Measurements from ENCODE around the gene SPPL2A. TPM values are rescaled to one million over a fixed set of nuclear protein-coding genes. Genes with fewer than 3 reads are reported as not detected.
"Not testable (repeated sequence)": the region's sequence is repeated elsewhere in the genome, so short reads cannot be mapped to it uniquely, and the experiment has no call there.

Gene SPPL2A, protein sequence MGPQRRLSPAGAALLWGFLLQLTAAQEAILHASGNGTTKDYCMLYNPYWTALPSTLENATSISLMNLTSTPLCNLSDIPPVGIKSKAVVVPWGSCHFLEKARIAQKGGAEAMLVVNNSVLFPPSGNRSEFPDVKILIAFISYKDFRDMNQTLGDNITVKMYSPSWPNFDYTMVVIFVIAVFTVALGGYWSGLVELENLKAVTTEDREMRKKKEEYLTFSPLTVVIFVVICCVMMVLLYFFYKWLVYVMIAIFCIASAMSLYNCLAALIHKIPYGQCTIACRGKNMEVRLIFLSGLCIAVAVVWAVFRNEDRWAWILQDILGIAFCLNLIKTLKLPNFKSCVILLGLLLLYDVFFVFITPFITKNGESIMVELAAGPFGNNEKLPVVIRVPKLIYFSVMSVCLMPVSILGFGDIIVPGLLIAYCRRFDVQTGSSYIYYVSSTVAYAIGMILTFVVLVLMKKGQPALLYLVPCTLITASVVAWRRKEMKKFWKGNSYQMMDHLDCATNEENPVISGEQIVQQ
- 70.2 and 80.1 TPM in 2 replicates for polyA plus RNA-seq (2011; rRNA removed)
- 33.1 and 61.4 TPM in 2 replicates for polyA minus RNA-seq (2011; rRNA and poly(A)+ RNA removed)

DNA sequence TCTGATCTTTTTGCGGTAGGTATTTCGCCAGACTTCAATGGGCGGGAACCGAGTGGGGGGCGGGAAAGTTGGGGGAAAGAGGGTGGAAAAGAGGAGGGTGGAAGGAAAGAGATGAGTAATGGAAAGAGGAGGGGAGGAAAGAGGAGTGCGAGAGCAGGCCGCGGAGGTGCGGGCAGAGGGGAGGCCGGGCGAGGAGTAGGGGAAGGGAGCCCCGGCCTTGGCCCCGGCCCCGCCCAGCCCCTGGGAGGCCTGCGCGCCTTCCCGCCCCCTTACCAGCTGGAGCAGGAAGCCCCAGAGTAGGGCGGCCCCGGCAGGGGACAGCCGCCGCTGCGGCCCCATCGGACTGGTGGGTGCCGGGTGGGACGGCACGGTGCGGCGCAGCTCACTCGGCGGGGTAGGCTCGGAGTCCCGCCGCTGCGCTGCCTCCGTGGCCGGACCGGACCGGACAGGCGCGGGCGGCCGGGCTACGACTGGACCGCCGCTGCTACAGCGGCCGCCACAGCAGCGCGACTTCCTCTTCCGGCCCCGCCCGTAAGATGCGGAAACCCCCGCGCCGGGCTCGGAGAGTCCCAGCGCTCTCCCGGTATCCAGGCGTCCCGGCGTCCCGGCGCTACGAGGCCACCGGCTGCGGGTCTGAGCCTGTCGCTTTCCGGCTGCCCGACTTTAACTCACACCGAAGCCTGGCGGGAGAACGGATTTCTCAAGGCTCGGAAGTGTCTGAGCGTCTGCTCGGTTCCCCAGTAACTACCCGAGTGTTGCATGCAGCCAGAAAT, at the start of gene SPPL2A:
Gene SPPL2A (minus strand): TSS at position 512 of the 773 bp plus-strand sequence. CDS start 173 bp downstream, at position 339.
- H3K27ac ChIP-seq (ENCODE audit: low read depth, low read length), result peak within 1 kb of the TSS; percentile 75
- H3K9me3 ChIP-seq (ENCODE audit: control insufficient read depth, insufficient read depth, low read length), result no peaks in the 10 kb centered on the region
- TF ChIP-seq, protein P1, sequence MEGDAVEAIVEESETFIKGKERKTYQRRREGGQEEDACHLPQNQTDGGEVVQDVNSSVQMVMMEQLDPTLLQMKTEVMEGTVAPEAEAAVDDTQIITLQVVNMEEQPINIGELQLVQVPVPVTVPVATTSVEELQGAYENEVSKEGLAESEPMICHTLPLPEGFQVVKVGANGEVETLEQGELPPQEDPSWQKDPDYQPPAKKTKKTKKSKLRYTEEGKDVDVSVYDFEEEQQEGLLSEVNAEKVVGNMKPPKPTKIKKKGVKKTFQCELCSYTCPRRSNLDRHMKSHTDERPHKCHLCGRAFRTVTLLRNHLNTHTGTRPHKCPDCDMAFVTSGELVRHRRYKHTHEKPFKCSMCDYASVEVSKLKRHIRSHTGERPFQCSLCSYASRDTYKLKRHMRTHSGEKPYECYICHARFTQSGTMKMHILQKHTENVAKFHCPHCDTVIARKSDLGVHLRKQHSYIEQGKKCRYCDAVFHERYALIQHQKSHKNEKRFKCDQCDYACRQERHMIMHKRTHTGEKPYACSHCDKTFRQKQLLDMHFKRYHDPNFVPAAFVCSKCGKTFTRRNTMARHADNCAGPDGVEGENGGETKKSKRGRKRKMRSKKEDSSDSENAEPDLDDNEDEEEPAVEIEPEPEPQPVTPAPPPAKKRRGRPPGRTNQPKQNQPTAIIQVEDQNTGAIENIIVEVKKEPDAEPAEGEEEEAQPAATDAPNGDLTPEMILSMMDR (IDR thresholded peaks at IDR 0.05; ENCODE audit: low read depth, low read length), result no peak
- peak within 1 kb of the TSS; percentile 75 for H3K4me3 ChIP-seq (ENCODE audit: low read depth, low read length)
- peak; percentile 60 for DNase-seq (ENCODE audit: low read depth, low spot score)
- ChIA-PET POLR2A (interaction anchor here (0.6 to 1.5 kb wide), 5 partner anchors 18 to 380 kb away, joined by 4 to 11 read pairs (median 8); partner anchors contain the start of gene TRPM7), CTCF (interaction anchor here (0.7 to 0.9 kb wide), 2 partner anchors 8 to 111 kb away, joined by 3 read pairs; no protein-coding TSS in a partner anchor)
- no peaks in the 10 kb centered on the region for H3K27me3 ChIP-seq (ENCODE audit: control insufficient read depth, insufficient read depth, low read length)

DNA sequence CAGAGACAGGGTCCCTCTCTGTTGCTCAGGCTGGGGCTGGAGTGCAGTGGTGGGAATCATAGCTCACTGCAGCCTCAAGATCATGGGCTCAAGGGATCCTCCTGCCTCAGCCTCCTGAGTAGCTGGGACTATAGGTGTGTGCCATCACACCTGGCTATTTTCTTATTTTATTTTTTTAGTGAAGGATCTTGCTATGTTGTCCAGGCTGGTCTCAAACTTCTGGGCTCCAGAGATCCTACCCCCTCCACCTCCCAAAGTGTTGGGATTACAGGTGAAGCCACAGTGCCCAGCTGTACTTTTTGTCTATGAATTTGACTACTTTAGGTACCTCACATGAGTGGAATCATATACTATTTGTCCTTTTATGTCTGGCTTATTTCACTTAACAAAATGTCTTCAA, 49.1 kb upstream of the SPPL2A start:
- H3K27me3 ChIP-seq (ENCODE audit: control insufficient read depth, insufficient read depth, low read length), result peaks cover 12% of the 10 kb centered on the region
- CTCF ChIA-PET, result interaction anchor here (0.6 kb wide), 1 partner anchor 72 kb away, joined by 3 read pairs; no protein-coding TSS in a partner anchor

DNA sequence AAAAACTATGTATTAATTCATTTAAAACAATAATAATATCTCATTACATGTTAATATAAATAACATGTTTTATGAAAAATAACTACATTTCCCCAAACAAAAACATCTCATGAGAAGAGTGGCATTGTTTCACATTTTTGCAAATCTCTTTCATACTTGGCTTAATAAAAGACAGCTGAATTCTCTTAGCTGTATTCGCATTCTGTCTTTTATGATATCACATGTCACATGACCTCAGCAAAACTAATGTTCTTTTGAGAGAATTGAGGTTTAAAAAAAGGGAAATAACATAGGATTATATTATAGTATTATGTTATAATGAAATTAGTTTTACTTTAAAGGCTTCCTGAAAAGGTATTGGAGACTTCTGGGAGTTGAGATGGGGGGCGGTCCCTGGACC, 48.4 kb upstream of the SPPL2A start:
- Histone ChIP-seq H3K27ac (ENCODE audit: low read depth, low read length) (no peak overlapping the region), H3K4me3 (ENCODE audit: low read depth, low read length) (no peak overlapping the region), H3K27me3 (ENCODE audit: control insufficient read depth, insufficient read depth, low read length) (peaks cover 12% of the 10 kb centered on the region), H3K9me3 (ENCODE audit: control insufficient read depth, insufficient read depth, low read length) (no peaks in the 10 kb centered on the region; the same call in 1 of the 2 replicates)
- DNase-seq (ENCODE audit: low read depth, low spot score), result no peak
- TF ChIP-seq, protein P1 (IDR thresholded peaks at IDR 0.05; ENCODE audit: low read depth, low read length), result no peak
- ChIA-PET POLR2A (no interaction called here), CTCF (no interaction called here)

More for the DNA sequence above, 49.1 kb upstream of the SPPL2A start:
- TF ChIP-seq, protein P1 (IDR thresholded peaks at IDR 0.05; ENCODE audit: low read depth, low read length), result no peak
- H3K27ac ChIP-seq (ENCODE audit: low read depth, low read length), result no peak overlapping the region
- no peaks in the 10 kb centered on the region; the same call in 1 of the 2 replicates for H3K9me3 ChIP-seq (ENCODE audit: control insufficient read depth, insufficient read depth, low read length)
- POLR2A ChIA-PET, result no interaction called here
- DNase-seq (ENCODE audit: low read depth, low spot score), result no peak
- H3K4me3 ChIP-seq (ENCODE audit: low read depth, low read length), result no peak overlapping the region

DNA sequence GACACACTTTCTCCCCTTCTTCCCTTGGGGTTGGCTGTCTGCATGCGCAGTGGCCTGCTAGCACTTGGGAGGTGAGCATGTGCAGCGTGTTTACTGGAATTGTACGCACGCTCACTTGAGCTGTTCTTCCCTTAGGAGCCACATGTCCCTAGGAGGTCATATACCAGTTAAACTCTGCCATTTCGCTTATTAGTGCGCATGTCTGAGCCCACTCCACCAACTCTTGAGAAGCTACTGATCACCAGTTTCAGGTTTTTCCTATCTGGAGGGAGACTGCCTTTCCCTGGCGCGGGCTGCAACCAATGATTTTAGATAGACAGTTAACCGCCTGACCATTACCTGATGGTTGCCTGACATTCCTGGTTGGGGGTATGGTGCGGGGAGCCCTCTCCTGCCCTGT, 47.6 kb upstream of the SPPL2A start:
- TF ChIP-seq, protein P1 (IDR thresholded peaks at IDR 0.05; ENCODE audit: low read depth, low read length), result no peak
- Histone ChIP-seq H3K9me3 (ENCODE audit: control insufficient read depth, insufficient read depth, low read length) (no peaks in the 10 kb centered on the region; the same call in 1 of the 2 replicates), H3K27me3 (ENCODE audit: control insufficient read depth, insufficient read depth, low read length) (peaks cover 11% of the 10 kb centered on the region), H3K4me3 (ENCODE audit: low read depth, low read length) (no peak overlapping the region), H3K27ac (ENCODE audit: low read depth, low read length) (no peak overlapping the region)
- ChIA-PET POLR2A (no interaction called here), CTCF (no interaction called here)
- no peak for DNase-seq (ENCODE audit: low read depth, low spot score)

DNA sequence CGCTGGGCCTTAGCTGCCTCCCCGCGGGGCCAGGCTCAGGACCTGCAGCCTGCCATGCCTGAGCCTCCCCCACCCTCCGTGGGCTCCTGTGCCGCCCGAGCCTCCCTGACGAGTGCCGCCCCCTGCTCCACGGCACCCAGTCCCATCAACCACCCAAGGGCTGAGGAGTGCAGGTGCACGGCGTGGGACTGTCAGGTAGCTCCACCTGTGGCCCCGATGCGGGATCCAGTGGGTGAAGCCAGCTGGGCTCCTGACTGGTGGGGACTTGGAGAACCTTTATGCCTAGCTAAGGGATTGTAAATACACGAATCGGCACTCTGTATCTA, 46.6 kb upstream of the SPPL2A start:
- peaks cover 11% of the 10 kb centered on the region for H3K27me3 ChIP-seq (ENCODE audit: control insufficient read depth, insufficient read depth, low read length)
- DNase-seq (ENCODE audit: low read depth, low spot score); CTCF ChIA-PET; H3K9me3 ChIP-seq (ENCODE audit: control insufficient read depth, insufficient read depth, low read length); H3K27ac ChIP-seq (ENCODE audit: low read depth, low read length); H3K4me3 ChIP-seq (ENCODE audit: low read depth, low read length); POLR2A ChIA-PET: not testable (repeated sequence)

DNA sequence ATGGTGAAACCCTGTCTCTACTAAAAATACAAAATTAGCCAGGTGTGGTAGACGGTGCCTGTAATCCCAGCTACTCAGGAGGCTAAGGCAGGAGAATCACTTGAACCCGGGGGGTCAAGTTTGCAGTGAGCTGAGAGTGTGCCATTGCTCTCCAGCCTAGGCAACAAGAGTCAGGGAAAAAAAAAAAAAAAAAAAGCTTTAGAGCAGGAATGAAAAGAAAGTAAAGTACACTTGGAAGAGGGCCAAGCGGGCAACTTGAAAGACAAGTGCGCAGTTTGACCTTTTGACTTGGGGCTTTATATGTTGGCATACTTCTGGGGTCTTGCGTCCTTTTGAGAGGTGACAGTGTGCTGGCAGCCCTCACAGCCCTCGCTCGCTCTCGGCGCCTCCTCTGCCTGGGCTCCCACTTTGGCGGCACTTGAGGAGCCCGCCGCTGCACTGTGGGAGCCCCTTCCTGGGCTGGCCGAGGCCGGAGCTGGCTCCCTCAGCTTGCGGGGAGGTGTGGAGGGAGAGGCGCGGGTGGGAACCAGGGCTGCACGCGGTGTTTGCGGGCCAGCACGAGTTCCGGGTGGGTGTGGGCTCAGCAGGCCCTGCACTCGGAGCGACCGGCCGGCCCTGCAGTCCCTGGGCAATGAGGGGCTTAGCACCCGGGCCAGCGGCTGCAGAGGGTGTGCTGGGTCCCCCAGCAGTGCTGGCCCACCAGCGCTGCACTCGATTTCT, 46.1 kb upstream of the SPPL2A start:
- H3K9me3 ChIP-seq (ENCODE audit: control insufficient read depth, insufficient read depth, low read length); H3K27ac ChIP-seq (ENCODE audit: low read depth, low read length); CTCF ChIA-PET; DNase-seq (ENCODE audit: low read depth, low spot score); POLR2A ChIA-PET; H3K4me3 ChIP-seq (ENCODE audit: low read depth, low read length): not testable (repeated sequence)
- peaks cover 11% of the 10 kb centered on the region for H3K27me3 ChIP-seq (ENCODE audit: control insufficient read depth, insufficient read depth, low read length)

All from AG04450 (cell line).